ENCODE results near the gene ZNF497. TPM values are rescaled to one million over a fixed set of nuclear protein-coding genes. Genes with fewer than 3 reads are reported as not detected.

ZNF497 gene
- total and polyA plus RNA-seq, 12 donors, result 0.20 to 8.1 (median 1.6) TPM

DNA sequence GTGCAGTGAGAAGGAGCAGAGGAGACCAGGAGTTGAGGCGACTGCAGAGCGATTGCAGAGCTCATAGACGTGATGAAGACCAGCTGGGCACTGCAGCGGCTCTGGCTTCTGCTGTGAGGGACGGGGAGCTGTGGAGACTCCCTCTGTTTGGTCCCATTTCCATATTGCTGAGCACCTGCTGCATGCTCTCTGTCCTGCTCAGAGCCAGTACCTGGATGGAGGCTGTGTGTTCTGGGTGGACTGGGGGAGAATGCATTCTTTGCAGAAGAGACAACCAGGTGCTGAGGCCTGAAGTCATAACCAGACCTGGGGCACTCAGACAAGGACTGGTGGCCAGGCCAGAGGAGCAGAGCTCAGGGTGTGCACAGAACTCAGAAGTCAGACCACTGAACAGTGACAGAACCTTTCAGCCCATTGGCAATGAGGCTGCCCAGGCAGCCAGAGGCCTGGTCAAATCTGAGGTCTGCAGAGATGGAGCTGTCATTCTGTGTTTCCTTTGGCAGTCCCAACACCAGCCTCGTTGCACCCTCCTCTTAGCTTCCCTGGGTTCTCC lies 8.0 kb downstream of the ZNF497 start:
- no peak overlapping the region for H3K4me3 ChIP-seq
- intact Hi-C loops (cut with DNase I), result no loop called here
- H3K9me3 ChIP-seq (replicated peaks in 1 of 3), result no peaks in the 10 kb centered on the region
- 74 to 79% (median 76%) methylated on average over 6 of the region's 6 CpGs for WGBS, 4 donors
- H3K27ac ChIP-seq, result no peak overlapping the region
- H3K36me3 ChIP-seq (replicated peaks in 1 of 2), result no peaks in the 10 kb centered on the region
- H3K27me3 ChIP-seq, result peaks cover 36% of the 10 kb centered on the region
- no peak for TF ChIP-seq POLR2A (IDR thresholded peaks at IDR 0.05)
- TF ChIP-seq, protein P1, sequence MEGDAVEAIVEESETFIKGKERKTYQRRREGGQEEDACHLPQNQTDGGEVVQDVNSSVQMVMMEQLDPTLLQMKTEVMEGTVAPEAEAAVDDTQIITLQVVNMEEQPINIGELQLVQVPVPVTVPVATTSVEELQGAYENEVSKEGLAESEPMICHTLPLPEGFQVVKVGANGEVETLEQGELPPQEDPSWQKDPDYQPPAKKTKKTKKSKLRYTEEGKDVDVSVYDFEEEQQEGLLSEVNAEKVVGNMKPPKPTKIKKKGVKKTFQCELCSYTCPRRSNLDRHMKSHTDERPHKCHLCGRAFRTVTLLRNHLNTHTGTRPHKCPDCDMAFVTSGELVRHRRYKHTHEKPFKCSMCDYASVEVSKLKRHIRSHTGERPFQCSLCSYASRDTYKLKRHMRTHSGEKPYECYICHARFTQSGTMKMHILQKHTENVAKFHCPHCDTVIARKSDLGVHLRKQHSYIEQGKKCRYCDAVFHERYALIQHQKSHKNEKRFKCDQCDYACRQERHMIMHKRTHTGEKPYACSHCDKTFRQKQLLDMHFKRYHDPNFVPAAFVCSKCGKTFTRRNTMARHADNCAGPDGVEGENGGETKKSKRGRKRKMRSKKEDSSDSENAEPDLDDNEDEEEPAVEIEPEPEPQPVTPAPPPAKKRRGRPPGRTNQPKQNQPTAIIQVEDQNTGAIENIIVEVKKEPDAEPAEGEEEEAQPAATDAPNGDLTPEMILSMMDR (IDR thresholded peaks at IDR 0.05), result no peak
- H3K4me1 ChIP-seq (replicated peaks in 1 of 2), result peaks cover 9 to 18% of the 10 kb centered on the region in 2 donors
- no peak for DNase-seq

DNA sequence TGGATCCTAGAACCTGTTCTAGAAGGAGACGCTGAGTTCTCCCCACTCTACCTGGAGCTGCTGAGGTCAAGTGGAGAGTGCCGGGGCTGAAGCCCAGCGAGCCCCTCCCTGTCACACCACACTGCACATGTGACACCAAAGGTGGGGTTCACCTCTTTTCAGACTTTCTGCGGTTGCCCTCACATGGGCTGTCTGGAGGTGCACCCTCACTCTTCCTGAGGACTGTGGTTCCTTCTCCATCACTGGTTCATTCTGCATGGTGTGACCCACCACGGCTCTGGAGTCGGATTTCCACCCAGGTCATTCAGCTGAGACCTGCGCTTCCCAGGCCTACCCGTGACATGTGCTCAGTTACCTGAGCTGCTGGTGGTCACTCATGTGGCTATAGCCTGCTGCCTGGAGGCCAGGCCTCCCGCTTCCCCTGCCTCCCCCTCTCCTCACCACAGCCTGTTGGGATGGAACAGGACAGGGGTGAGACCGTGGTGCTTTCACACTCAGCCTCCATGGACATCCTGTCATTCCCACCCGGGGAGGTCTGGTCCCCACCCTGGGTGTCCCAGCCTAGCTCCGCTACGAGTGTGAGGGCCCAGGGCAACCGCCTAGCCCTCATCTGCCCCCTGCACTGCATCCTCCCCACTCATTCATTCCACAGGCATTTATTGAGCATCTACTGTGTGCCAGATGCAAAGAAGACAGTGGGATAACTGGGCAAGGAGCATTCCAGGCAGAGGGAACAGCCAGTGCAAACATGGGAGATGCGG lies 8.7 kb downstream of the ZNF497 start:
- WGBS, 4 donors, result 83 to 88% (median 84%) methylated on average over 14 to 15 of the region's 15 CpGs
- intact Hi-C loops (cut with DNase I), result no loop called here
- Histone ChIP-seq H3K27me3 (peaks cover 37% of the 10 kb centered on the region), H3K27ac (no peak overlapping the region), H3K4me1 (replicated peaks in 1 of 2) (peaks cover 9 to 18% of the 10 kb centered on the region in 2 donors), H3K4me3 (no peak overlapping the region), H3K9me3 (replicated peaks in 1 of 3) (no peaks in the 10 kb centered on the region), H3K36me3 (replicated peaks in 1 of 2) (no peaks in the 10 kb centered on the region)
- TF ChIP-seq POLR2A (IDR thresholded peaks at IDR 0.05), result no peak
- TF ChIP-seq, protein P1 (IDR thresholded peaks at IDR 0.05), result no peak
- DNase-seq, result no peak

GRCh38 chr19:58352760-58353671 lies 9.5 kb downstream of the ZNF497 start, which contains the start of gene A1BG:
Gene A1BG (minus strand): TSS chr19:58353492. CDS start chr19:58353437, 55 bp downstream.
- TF ChIP-seq, protein P1 (IDR thresholded peaks at IDR 0.05), result no peak
- no peak for TF ChIP-seq POLR2A (IDR thresholded peaks at IDR 0.05)
- Histone ChIP-seq H3K4me1 (replicated peaks in 1 of 2) (peaks cover 9 to 23% of the 10 kb centered on the region in 2 donors), H3K27me3 (peaks cover 37% of the 10 kb centered on the region), H3K4me3 (no peak within 1 kb of the TSS), H3K36me3 (replicated peaks in 1 of 2) (no peaks in the 10 kb centered on the region), H3K27ac (no peak within 1 kb of the TSS), H3K9me3 (replicated peaks in 1 of 3) (no peaks in the 10 kb centered on the region)
- intact Hi-C loops (cut with DNase I), result no loop called here
- 56 to 79% (median 77%) methylated on average over 9 to 26 of the region's 26 CpGs for WGBS, 4 donors
- DNase-seq, result no peak

Measured in adrenal gland (tissue), 12 donors.